ENCODE data around the gene MRPL12.
"Not testable (repeated sequence)": the region's sequence is repeated elsewhere in the genome, so short reads cannot be mapped to it uniquely, and the experiment has no call there.

The MRPL12 gene

DNA sequence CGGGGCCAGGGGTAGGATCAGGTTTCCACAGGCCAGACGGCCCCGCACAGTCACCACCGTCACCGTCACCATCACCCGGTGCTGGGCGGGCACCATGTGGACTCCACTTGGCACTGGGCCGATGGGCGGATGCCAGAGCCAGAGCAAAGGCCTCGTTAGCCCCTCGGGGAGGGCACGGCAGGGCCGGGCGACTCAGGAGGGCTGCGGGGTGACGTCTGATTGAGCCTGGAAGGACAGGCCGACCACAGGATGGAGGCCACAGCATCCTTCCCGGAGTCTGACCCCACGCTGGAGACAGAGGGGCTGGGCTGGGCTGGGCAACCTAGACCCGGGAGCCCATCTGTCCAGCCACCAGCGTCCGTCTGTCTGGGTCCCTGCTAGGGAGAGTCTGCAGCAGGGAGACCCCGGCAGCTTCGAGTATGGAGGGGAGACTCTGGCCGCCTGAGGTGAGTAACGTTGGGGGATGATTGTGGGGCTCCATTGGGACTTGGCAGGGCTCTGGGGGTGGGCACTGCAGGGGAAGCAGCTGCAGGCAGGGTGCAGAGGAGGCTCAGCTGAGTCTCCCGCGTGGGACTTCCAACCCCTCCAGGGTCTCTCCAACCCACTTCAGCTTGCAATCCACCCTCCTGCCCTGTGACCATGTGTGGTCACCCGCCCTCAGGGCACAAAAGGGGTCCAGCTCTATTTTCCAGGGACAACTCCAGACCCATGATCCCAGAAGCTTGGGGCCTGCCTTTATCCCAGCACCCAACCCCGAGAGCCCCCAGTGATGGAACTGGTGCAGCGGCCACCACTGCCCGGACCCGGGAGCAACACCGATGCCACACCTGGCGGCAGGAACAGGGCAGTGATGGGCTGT is 31.5 kb downstream of the MRPL12 start:
- DNase-seq (ENCODE audit: low read depth in 2 of 2): no peak
- no peak overlapping the region for H3K4me3 ChIP-seq (replicated peaks in 1 of 2; ENCODE audit: low read depth in 2 of 2, low read length in 2 of 2)
- no peak for TF ChIP-seq CTCF (IDR thresholded peaks at IDR 0.05; ENCODE audit: low read depth, low read length)

DNA sequence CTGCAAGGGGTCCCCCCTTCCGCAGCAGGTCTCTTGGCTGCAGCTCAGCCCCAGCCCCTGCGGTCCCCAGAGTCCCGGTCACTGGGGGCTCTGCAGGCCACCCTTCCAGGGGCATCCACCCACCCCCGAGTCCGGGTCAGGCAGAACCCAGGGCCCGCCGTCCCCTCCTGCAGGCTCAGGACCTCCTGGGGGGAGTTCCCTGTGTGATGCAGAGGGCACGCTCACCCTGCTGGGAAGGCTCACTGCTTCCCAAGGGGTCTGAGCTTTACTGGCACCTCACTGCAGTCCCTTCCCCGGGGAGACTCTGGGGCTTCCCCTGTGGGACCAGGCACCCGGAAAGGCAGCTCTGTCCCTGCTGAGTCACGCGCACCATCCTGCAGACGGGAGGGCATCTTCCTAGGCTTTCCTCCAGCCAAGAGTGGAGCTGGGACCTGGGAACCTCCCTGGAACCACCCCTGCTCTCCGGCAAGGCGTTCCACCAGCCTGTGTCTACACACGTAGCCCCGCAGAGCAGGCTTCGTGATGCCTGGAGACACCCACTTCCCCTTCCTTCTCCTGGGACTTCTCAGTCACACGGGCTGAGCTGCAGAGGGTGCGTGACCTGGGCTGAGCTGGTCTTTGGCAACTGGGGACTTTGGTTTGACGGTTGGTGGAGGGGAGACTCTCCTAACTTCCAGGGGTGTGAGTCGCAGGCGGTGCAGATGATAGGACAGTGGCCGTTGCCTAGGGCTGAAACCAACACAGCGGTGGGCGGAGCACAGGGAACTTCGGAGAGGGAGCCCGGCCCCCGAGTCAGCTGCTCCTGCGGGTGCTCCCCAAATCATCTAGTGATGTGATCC is 32.3 kb downstream of the MRPL12 start:
- TF ChIP-seq CTCF (IDR thresholded peaks at IDR 0.05; ENCODE audit: low read depth, low read length): no peak
- H3K4me3 ChIP-seq (replicated peaks in 1 of 2; ENCODE audit: low read depth in 2 of 2, low read length in 2 of 2): peak overlapping the region in 1 of 2 donors; percentile 10

DNA sequence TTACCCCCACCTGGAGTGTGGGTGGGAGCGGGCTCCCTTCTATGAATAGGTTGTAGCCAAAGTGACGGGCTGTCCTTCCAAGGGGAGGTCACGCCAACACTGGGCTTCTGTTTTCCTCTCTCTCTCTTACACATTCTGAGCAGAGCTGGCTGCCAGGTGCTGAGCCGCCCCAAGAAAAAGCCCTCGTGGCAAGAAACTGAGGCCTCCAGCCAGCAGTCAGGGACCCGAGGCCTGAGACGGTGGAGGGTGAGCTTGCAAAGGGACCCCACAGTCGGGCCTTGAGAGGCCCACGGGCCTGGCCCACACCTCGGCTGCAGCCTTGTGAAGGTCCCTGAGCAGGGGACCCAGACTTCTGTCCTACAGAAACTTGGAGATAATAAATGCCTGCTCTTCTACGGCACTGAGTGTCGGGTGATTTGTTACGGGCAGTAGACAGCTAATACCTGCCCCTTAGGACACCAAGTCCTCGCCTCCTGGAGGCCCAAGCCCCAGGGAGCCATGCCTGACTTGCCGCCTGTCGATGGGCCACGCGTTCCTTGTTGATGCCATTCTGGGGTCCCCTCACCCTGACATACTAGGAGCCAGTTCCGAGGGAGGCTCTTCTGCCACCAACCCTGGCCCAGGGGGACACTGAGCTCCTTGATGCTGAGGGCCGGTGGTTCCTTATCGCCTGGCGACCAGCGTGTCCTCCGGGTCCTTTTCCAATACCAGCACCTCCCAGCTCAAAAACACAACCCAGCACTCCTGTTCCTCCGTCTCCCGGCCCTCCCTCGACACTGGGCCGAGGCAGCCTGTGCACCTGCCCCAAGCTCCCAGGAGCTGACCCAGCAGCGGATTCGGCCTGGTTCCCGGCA is 35.0 kb downstream of the MRPL12 start:
- no peak for TF ChIP-seq CTCF (IDR thresholded peaks at IDR 0.05; ENCODE audit: low read depth, low read length)
- DNase-seq (ENCODE audit: low read depth in 2 of 2): no peak
- no peak overlapping the region for H3K4me3 ChIP-seq (replicated peaks in 1 of 2; ENCODE audit: low read depth in 2 of 2, low read length in 2 of 2)

More for the DNA sequence above, 32.3 kb downstream of the MRPL12 start:
- peak; percentile 33 to 72 for DNase-seq (ENCODE audit: low read depth in 2 of 2)

DNA sequence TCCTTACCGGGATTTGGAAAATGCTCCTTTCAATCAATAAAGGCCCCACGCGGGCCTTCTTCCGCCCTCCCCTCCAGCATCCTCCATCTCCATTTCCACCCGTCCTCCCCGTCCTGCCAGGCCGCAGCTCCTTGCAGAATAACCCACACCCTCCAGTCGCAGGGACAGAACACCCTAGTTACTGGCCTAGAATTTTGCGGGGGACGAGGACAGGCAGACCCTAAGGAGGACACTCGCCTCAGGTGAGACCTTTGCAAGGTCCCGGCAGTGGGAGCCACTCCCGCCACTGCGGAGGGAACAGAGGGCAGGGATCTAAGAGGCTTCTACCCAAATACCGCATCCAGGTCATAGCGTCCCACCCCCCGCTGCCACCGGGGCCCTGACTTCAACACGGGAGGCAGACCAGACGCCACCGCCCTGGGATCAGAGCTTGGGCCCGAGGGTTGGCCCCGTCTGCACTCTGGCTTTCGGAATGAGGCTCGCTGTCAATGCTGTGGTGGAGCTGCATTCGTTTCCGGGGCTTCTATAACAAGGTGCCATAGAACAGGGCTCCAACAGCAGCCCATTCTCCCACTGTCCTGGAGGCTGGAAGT is 35.7 kb downstream of the MRPL12 start:
- H3K4me3 ChIP-seq (replicated peaks in 1 of 2; ENCODE audit: low read depth in 2 of 2, low read length in 2 of 2): no peak overlapping the region
- DNase-seq (ENCODE audit: low read depth in 2 of 2): no peak
- TF ChIP-seq CTCF (IDR thresholded peaks at IDR 0.05; ENCODE audit: low read depth, low read length): no peak

GRCh38 chr17:81739593-81739992 is 36.4 kb downstream of the MRPL12 start:
- not testable (repeated sequence) for DNase-seq (ENCODE audit: low read depth in 2 of 2); H3K4me3 ChIP-seq (replicated peaks in 1 of 2; ENCODE audit: low read depth in 2 of 2, low read length in 2 of 2)

- TF ChIP-seq CTCF (IDR thresholded peaks at IDR 0.05; ENCODE audit: low read depth, low read length): no peak
- DNase-seq (ENCODE audit: low read depth in 2 of 2): no peak
- no peak overlapping the region for H3K4me3 ChIP-seq (replicated peaks in 1 of 2; ENCODE audit: low read depth in 2 of 2, low read length in 2 of 2)
Measured at GRCh38 chr17:81740395-81740961, 37.3 kb downstream of the MRPL12 start.
